NOMO-1 treated with DMSO at 0.1 percent for 48 hours (cell line): ENCODE measurements around the gene TOP2B.

ENCODE experiments used
- DNase-seq: peaks from one replicate; lab custom pipeline; 2025; ENCODE audit not compliant: unreplicated experiment; lab: John Stamatoyannopoulos, UW

Gene TOP2B

GRCh38 chr3:25585361-25586166, 79.1 kb downstream of the TOP2B start:
- no peak for DNase-seq

DNA sequence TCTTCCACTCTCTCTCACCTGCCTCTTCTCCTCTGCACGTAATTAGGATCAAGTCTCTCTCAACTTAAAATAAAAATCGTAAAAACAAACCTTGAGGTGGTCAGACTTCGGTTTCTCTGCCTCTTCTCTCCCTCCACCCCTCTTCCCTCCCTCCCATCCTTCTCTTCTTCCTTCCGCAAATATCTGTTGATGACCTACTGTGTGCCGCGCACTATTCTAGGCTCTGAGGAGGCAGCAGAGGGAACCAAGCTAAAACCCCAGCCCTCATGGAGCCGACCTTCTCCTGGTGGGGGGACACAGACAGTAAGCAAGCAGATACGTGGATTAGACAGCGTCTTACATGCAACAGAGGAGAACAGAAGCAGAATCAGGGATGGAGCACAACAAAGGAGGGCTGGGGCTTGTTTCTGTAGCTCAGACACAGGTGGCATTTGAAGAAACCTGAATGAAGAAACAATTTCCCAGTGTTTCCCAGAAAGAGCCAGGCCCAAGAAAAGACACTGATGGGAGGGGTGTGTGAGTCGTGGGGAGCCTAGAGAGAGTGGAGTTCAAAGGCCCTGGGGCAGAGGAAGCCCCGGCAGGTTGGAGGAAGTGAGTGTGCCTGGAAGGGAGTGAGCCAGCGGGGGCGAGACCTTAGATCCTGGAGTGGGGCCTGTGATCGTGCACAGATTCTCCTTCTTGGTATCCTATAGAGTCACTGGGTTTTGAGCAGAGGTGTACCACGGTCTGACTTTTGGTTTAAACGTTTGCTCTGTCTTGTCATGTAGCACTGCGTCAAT, 80.5 kb downstream of the TOP2B start:
- no peak for DNase-seq

- DNase-seq, result no peak
These were observed 81.4 kb downstream of the TOP2B start for GRCh38 chr3:25583343-25583742.

GRCh38 chr3:25582242-25582641, 82.5 kb downstream of the TOP2B start:
- DNase-seq, result peak; percentile 36

GRCh38 chr3:25581823-25582222, 82.9 kb downstream of the TOP2B start:
- no peak for DNase-seq

DNA sequence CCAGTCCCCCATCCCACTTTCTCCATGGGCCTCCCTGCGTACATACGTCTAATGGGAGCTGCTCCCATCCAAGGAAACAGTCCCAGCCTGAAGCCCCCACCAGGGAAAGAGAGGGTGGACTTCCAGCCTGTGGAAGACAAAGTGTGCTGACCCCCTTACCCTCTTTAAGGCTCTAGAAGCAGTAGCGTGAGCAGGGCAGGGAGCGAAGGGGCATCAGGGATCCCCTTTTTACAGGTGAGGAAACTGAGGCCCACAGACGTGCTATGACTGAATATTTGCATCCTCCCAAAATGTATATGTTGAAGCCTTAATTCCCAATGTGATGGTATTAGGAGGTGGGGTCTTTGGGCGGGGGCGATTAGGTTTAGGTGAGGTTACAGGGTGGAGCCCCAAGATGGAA, 83.4 kb downstream of the TOP2B start:
- DNase-seq, result no peak

GRCh38 chr3:25580534-25580933, 84.2 kb downstream of the TOP2B start:
- no peak for DNase-seq

DNA sequence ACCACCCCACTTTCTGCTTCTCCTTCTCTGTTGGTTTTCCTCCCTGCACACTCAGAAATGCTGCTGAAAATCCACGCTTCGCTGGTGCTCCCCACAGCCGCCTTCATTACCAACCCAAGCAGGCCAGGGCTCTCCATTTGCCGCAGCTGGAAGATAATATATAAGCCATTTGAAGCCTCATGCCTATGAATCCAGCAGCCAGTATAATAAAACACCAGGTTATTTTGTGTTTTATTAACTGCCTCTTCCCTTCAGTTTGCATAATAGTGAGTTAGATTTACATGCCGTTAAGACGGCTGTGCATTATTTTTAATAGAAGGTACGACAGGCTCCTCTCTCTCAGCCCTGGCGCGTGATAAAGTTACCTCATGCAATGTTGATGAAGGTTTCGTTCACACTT, 86.6 kb downstream of the TOP2B start:
- no peak for DNase-seq

DNA sequence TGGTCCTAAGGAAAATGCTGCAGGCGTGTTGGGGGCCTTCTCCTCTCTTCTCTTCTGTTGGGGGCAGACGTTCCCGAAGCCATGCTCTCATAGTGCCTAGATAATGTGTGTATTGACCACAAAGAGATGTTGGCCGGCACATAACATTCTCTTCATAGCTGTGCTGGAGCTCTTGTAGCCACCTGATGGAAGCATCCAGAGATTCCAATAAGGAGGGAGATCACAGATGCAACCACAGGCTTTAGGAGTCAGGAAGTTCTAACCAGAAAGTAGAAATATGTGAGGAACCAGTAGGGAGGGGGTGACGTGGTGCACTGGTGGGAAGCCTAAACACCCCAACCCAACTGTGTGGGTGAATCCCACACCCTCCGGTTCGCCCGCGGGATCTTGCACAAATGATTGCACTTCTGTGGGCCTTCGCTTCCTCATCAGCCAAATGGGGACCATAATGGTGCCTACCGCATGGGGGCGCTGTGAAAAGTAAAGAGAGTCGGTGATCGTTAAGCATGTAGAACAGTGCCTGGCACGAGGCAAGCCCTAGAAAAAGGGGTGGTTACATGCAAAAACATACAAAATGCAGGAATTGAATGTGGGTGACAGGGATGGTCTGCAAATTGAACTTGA, 87.8 kb downstream of the TOP2B start:
- no peak for DNase-seq

DNA sequence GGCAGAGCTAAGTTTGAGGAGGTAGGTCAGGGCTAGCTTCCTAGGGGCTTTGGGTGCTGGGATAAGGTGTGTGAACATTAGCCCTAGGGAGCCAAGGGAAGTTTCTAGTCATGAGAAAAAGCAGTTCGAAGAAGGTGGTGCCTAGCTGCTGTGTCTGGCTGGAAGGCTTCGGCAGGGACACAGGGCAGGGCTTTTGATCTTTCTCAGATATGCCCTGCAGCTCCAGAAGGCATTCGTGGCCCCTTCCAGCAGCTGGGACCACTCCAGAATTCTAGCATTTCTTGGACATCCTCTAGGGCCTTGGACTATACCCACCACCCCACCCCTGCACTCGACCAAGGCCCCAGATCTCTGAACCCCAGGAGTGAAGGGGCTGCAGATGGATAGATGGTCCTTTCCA, 88.6 kb downstream of the TOP2B start:
- no peak for DNase-seq

- DNase-seq, result no peak
These were observed 89.7 kb downstream of the TOP2B start for GRCh38 chr3:25575001-25575400.

DNA sequence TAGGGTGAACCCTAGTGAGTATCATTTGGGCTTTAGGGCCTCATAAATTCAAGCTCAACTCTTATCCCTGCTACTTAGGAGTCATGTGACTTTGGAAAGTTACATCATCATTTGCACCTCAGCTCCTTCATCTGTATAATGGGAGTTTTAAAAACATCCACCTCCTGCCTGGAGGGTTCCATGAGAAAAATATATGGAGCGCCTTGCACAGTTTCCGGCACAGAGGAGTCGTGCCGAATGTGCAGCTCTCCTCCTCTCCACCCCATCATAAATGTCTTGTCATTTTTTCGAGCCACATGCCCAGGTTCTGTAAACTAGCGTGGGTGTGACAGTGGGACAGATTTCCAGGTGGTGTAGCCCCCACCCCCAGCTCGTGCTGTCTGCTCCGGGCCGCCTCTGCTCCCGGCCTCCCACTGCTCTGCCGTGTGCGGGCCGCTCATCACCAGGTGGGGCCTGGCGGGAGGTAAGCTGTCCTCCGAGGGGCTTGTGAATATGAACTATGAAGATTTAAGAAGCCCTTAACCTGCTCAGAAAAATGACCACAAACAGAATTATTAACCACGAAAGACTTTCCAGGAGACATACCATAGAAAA, 90.4 kb downstream of the TOP2B start:
- DNase-seq, result no peak

- DNase-seq, result no peak
These were observed 91.1 kb downstream of the TOP2B start for GRCh38 chr3:25573386-25574171.

DNA sequence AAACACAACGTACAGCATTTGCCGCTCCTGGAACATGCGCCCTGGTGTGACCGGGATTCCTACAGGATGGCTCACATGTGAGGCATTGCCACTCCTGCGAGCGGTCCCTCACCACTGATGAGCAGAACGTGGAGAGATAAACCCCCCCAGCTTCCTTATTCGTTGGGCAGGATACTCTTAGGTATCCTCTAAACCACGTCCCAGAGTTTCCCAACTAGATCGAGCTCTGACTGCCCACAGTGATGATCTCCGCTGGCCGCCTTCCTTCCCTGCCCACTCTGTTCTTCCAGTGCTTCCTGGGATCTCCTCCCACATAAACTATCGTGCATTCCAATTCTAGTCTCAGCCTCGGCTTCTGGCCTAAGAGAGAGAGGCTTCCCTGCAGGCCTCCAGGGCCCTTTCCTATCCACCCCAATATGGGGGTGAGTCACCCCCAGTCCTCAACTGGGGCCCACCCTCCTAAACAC, 91.8 kb downstream of the TOP2B start:
- no peak for DNase-seq

GRCh38 chr3:25572336-25572735, 92.4 kb downstream of the TOP2B start:
- no peak for DNase-seq

DNA sequence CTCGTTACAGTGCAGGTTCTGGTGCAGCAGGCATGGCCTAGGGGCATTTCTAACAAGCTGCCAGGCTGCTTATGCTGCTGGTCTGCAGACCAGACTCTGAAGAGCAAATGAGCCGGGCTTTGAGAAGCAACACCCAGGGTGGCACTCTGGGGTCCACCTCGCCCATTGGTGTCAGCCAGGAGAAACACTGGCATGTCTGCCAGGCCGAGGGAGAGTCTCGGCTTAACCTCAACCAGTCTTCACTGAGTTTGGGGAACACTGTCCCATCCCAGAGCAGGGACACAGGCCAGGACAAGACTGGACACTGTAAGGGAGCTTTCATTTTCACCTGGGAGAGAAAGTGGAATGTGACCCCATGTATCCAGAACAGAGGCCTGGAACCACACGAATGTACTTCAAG, 93.4 kb downstream of the TOP2B start:
- DNase-seq, result no peak

DNA sequence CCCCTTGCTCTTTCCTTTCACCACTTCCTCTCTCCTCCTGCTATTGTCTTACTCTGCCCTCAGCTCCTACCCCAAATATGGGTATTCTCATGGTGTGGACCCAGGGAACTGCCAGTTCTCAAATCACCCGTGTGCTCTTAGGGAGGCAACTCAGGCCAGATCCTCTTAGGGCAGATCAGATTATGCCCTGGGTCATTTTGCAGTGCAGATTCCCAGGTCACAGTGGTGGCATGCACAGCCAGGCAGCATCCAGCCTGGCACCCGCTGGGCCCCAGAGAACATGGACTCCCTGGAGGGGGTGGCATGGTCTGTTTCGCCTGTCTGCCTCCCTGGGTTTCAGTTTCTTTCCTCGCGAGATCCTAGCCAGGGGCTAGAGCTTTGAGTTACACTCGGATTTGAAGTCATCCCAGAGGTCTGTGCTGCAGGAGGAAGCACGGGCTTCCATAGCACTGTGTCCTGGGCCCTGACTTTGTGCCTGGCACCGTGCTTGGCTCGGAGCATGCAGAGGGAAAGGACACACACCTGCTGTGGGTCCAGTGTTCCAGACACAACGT, 96.1 kb downstream of the TOP2B start:
- no peak for DNase-seq

- DNase-seq, result no peak
These were observed 96.7 kb downstream of the TOP2B start for GRCh38 chr3:25567806-25568524.

DNA sequence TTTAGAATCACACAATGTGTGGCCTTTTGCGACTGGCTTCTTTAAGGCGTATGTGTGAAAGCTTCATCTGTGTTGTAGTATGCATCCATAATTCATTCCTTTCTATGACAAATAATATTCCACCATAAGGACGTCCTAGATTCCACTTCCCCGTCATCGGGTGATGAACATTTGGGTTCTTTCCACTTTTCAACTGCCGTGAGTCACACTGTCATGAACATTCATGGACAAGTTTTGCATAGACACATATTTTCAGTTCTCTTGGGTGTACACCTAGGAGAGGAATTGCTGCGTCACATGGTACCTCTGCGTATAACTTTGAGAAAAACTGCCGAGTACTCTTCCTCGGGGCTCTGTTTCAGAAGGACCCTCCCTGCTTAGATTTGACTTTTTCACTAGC, 97.3 kb downstream of the TOP2B start:
- no peak for DNase-seq
